Mononuclear cell (primary cell): Measurements from ENCODE around the gene AGPAT2. TPM values are rescaled to one million over a fixed set of nuclear protein-coding genes. Genes with fewer than 3 reads are reported as not detected.

Experiments used
- H3K27me3 ChIP-seq: 2 replicates; pipeline ENCODE4 v1.6.0; 2011; ENCODE audit warnings: low read length, control low read depth; ENCODE audit not compliant: insufficient read depth
- H3K4me1 ChIP-seq: 2 replicates; pipeline ENCODE4 v1.5.1; 2011; ENCODE audit warnings: mild to moderate bottlenecking, low read length, control low read depth; ENCODE audit not compliant: insufficient read depth
- H3K4me3 ChIP-seq: 2 replicates; pipeline ENCODE4 v1.5.1; 2011; ENCODE audit warnings: mild to moderate bottlenecking, low read length, moderate library complexity
- H3K9me3 ChIP-seq: 2 replicates; pipeline ENCODE4 v1.5.1; 2011; ENCODE audit warnings: low read depth, mild to moderate bottlenecking, control low read depth, low read length
- total RNA-seq: library from RNA; depleted of rRNA; stranded (reverse); fragments of >200 nt; gene quantifications from one replicate; pipeline ENCODE4 v1.2.3, GENCODE V29; 2012

The AGPAT2 gene
- total RNA-seq, 1 donor = 18.7 TPM

DNA sequence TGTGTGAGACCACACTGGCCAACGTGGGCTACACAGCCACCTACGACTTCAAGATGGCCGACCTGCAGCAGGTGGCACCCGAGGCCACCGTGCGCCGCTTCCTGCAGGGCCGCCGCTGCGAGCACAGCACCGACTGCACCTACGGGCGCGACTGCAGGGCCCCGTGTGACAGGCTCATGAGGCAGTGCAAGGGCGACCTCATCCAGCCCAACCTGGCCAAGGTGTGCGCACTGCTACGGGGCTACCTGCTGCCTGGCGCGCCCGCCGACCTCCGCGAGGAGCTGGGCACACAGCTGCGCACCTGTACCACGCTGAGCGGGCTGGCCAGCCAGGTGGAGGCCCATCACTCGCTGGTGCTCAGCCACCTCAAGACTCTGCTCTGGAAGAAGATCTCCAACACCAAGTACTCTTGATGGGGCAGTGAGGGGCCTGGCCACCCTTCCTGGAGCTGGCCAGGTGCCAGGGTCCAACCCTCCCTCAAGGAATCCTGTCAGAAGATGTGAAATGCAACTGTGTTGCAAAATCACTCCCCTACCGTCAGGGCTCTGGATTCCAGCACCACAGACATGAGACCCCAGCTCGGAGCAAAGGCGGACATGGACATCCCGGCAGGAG is 36.2 kb upstream of the AGPAT2 start:
- H3K9me3 ChIP-seq = no peaks in the 10 kb centered on the region
- no peaks in the 10 kb centered on the region for H3K27me3 ChIP-seq
- no peak overlapping the region for H3K4me3 ChIP-seq
- H3K4me1 ChIP-seq = peaks cover 37% of the 10 kb centered on the region

DNA sequence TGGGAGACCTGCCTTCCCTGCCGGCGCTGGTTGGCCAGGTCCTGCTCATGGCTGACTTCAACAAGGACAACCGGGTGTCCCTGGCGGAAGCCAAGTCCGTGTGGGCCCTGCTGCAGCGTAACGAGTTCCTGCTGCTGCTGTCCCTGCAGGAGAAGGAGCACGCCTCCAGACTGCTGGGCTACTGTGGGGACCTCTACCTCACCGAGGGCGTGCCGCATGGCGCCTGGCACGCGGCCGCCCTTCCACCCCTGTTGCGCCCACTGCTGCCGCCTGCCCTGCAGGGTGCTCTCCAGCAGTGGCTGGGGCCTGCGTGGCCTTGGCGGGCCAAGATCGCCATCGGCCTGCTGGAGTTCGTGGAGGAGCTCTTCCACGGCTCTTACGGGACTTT is 35.7 kb upstream of the AGPAT2 start:
- no peak overlapping the region for H3K4me3 ChIP-seq
- H3K4me1 ChIP-seq = peaks cover 33% of the 10 kb centered on the region
- no peaks in the 10 kb centered on the region for H3K27me3 ChIP-seq
- no peaks in the 10 kb centered on the region for H3K9me3 ChIP-seq

DNA sequence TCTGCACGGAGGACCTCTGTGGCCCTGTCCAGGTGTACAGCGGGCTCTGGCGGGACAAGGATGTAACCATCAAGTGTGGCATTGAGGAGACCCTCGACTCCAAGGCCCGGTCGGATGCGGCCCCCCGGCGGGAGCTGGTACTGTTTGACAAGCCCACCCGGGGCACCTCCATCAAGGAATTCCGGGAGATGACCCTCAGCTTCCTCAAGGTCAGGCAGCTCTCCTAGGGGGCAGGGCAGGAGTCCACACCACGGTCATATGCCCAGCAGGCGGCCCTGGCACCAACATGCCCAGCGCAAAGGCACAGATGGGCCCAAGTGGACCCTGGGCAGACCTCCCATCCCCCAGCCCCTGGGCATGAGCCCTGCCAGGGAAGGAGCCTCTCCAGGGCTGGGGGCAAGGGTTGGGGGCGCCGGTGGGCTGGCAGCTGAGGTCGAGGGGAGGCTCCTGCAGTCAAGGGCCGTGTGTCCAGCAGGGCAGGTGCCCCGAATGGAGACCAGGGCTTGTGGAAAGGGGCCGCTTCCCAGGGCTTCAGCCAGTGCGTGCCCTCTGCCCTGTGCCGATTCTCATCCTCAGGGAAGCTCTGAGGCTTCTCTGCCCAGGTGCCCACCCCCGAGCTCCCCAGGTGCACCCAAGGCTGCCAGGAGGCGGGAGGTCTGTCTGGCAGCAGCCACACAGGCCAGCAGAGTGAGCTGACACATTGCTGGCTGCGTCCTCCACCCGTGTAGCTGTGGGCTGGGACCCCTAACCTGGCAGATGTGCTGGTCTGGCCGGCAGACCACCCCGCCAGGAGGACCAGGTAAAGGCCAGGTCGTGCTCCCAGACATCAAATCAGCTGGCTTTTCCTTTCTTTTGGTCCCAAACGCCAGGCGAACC is 35.1 kb upstream of the AGPAT2 start:
- Histone ChIP-seq H3K27me3 (no peaks in the 10 kb centered on the region), H3K9me3 (no peaks in the 10 kb centered on the region), H3K4me1 (peaks cover 32% of the 10 kb centered on the region)

DNA sequence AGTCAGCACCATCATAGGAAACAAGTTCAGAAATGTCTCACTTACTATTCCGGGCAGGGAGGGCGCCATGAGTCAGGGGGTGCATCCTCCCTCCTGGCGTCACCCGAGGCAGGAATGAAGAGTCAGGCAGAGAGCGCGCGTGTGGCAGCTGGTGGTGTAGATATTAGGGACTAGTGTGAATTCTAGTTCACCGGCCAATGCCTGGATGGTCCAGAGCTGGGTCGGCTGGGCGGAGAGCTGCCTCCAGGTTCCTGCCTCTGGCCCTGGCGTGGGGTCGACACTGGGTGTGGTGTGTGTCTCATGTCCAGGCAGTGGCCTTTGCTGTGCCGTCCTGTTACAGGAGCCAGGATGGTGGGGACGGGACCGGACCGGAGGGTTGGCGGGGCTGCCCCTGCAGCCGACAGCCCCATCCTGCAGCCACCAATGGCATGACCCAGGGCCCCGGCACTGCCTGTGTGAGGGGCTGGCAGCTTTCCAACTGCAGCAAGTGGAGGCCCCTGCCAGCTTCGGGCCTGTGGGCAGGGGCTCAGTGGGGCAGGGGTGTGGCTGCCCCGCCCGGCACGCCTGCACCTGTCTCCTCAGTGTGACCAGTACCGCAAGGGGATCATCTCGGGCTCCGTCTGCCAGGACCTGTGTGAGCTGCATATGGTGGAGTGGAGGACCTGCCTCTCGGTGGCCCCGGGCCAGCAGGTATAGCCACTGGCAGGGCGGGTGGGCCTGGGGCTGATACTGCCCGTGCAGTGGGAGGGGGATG is 34.3 kb upstream of the AGPAT2 start:
- peaks cover 24% of the 10 kb centered on the region for H3K4me1 ChIP-seq
- no peaks in the 10 kb centered on the region for H3K9me3 ChIP-seq
- no peak overlapping the region for H3K4me3 ChIP-seq
- H3K27me3 ChIP-seq = no peaks in the 10 kb centered on the region

More for the DNA sequence above, 35.1 kb upstream of the AGPAT2 start:
- no peak overlapping the region for H3K4me3 ChIP-seq

DNA sequence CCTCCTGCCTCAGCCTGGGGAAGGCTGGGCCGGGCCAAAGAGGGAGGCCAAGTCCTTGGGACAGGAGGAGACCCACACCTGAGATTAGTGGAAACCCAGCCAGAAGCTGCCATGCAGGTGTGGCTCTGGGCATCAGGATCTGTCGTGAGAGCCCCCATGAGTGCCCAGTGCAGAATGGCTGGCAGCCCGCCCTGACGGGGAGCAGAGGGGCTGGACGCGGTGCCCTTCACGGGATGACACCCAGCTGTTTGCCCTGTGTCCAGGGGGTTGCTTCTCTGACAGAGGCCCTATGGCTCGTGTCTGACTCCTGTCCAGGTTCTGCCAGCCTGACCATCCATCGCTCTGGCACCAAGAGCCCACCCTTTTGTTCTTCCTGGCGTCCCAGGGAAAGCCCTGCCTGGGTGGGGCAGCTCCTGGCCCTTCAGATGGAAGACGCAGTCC is 33.7 kb upstream of the AGPAT2 start:
- no peak overlapping the region for H3K4me3 ChIP-seq
- no peaks in the 10 kb centered on the region for H3K27me3 ChIP-seq
- H3K9me3 ChIP-seq = no peaks in the 10 kb centered on the region
- H3K4me1 ChIP-seq = peaks cover 18% of the 10 kb centered on the region

DNA sequence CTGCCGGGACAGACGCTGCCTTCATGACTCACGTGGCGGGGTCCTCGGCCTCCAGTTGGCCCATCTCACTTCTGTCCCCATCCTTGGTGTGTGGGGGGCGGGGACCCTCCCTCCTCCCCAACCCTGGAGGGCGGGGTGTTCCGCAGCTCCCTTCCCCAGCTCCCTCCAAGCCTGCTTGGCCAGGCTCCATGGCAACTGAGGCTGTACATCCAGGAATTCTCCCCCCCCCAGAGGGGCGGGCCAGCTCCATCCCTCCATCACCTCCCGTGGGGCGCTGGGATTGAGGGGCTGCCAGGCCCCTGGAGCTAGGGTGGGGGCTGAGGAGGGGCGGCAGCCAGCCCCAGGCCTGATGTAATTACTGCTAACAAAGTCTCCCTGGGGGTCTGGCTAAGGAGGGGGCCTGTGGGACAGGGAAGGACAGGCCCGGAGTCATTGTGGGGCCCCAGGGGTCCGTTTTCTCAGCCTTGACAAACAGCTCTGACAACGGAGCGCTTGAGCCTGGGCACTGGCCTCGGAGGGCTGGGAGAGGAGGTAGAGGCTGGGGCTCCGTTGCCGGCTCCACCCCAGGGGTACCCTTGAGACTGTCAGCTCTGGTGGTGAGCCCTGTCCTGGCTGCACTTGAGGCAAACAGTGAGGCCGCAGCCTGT is 33.1 kb upstream of the AGPAT2 start:
- peaks cover 13% of the 10 kb centered on the region for H3K4me1 ChIP-seq
- H3K4me3 ChIP-seq = no peak overlapping the region
- no peaks in the 10 kb centered on the region for H3K27me3 ChIP-seq
- H3K9me3 ChIP-seq = no peaks in the 10 kb centered on the region

DNA sequence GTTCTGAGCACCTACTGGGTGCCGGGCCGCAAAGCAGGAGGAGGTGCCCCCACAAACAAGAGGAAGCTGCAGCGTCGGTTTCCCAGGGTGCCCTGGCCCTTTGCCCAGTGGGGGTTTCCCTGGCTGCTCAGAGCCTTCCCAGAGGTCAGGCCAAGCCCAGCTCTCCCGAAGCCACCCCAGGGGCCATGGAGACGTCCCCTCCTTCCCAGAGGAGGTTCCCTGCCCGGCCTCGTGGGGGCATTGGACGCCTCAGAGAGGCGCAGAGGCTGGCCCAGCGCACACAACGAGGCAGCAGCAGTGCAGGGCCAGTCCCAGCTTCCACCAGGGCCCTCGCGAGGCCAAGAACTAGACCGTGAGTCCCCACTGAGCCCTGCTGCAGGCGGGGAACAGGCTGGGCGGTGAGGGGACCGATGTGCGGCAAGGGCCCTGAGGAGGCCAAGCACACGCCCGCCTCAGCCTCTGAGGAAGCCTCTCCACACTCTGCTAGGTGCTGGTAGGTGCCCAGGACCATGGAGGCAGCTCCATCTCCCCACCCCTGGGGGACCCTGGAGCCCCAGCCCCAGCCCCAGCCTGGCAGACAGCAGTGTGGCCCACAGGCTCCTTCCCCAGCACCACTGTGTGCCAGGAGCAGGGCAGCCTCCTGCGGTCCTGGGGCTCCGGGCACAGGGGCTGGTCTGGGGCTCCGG is 32.1 kb upstream of the AGPAT2 start:
- no peaks in the 10 kb centered on the region for H3K27me3 ChIP-seq
- H3K9me3 ChIP-seq = no peaks in the 10 kb centered on the region
- peaks cover 8% of the 10 kb centered on the region for H3K4me1 ChIP-seq
- no peak overlapping the region for H3K4me3 ChIP-seq

DNA sequence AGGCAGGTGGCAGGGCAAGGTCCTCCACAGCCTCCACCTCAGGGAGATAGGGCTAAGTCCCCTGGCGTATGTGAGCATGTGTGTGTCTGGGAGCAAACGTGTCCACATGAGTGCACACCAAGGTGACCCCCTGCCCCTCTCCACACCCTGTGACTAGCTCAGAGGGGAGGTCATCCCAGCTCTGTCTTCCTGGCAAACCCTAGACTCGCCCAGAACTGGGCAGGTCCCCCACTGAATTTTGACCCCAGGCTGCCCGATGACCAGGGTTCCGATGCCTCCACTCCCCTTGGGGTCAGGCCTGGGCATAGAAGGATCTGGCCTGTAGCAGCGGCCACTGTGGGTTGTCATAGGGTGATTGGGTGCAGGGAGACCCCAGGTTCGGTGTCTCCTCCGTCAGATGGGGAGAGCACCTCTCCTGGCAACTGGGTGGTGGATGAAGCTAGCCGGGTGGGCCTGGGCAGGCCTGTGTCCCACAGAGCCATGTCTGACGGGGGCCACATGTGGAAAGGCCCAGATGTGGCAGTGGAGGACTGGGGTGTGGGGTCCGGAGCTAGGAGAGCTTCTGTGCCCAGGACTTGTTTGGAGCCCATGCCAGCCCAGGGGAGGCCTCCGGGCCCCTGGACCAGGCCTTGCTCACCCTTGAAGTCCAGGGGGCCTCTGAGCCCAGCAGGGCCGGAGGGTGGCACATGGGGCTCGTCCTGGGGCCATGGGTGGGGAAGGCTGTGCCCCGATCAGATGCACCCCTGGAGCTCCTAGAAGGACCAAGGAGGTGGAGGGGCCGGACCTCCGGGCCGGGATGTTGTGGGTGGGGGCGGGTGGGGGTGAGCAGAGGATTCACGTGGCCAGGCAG is 31.3 kb upstream of the AGPAT2 start:
- Histone ChIP-seq H3K4me1 (peaks cover 14% of the 10 kb centered on the region), H3K9me3 (no peaks in the 10 kb centered on the region), H3K27me3 (peaks cover 5% of the 10 kb centered on the region), H3K4me3 (no peak overlapping the region)

DNA sequence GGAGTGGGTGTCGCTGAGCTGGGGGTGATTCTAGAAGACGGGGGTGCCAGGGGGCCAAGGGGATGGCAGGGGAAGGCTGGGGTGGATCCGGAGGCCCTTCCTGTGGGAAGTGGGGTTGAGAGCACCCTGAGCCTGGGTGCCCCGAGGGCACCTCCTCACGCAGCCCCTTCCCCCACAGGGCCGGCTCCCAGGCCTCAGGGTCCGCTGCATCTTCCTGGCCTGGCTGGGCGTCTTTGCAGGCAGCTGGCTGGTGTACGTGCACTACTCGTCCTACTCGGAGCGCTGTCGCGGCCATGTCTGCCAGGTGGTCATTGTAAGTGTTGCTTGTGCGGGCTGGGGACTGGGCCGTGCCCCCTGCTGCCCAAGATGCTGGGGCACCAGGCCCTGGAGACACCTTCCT is 30.1 kb upstream of the AGPAT2 start:
- no peak overlapping the region for H3K4me3 ChIP-seq
- H3K4me1 ChIP-seq = peaks cover 14% of the 10 kb centered on the region
- peaks cover 13% of the 10 kb centered on the region for H3K27me3 ChIP-seq
- no peaks in the 10 kb centered on the region for H3K9me3 ChIP-seq

DNA sequence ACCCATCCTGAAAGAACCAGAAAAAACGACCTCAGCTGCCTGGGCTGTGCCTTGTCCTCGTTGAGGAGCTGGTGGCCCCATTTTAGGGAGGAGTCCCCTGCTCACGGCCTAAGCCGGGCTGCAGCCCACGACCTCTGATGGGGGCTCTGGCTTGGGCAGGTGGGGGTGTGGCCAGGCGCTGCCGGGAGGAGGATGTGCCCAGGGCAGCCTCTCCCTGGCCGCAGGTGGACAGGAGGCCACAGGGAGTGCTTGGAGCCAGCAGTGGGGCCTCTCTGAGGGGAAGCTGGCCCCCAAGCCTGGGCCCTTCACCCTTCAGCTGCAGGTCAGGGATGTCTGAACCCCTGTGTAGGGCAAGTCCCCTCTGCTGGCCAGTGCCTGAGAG is 27.6 kb upstream of the AGPAT2 start:
- peaks cover 20% of the 10 kb centered on the region for H3K4me1 ChIP-seq
- H3K9me3 ChIP-seq = no peaks in the 10 kb centered on the region
- H3K4me3 ChIP-seq = no peak overlapping the region
- peaks cover 26% of the 10 kb centered on the region for H3K27me3 ChIP-seq

DNA sequence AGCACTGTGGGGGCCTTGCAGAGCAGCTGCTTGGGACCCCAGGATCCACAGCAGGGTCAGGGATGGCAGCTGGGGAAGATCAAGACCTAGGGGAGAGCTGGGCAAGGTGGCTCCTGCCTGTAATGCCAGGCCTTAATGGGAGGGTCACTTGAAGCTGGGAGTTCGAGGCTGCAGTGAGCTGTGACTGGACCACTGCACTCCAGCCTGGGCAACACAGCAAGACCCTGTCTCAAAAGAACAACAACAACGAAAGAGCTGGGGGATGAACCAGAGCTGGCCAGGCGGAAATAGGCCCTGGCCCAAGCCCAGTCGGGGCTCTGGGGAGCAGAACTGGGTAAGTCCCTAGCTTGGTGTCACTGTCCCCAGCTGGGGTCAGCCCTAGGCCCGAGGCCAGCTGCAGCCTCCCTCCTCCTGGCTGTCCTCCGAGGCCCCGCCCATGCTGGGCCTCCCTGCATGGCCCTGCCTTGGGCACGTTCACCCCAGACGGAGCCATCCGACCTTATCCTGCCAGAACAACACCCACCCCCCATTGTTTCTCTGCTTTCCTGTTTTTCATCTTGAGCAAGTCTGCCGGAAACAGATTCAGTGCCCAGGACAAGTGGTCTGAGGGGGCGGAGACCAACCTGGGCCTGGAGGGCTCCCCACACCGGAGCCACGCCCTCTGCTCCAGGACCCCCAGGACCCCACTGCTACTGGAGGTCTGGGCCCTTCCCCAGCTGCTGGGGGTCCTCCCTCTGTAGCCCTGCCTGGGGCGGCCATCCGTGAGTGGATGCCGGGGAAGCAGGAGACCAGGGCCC is 27.0 kb upstream of the AGPAT2 start:
- peaks cover 26% of the 10 kb centered on the region for H3K27me3 ChIP-seq

DNA sequence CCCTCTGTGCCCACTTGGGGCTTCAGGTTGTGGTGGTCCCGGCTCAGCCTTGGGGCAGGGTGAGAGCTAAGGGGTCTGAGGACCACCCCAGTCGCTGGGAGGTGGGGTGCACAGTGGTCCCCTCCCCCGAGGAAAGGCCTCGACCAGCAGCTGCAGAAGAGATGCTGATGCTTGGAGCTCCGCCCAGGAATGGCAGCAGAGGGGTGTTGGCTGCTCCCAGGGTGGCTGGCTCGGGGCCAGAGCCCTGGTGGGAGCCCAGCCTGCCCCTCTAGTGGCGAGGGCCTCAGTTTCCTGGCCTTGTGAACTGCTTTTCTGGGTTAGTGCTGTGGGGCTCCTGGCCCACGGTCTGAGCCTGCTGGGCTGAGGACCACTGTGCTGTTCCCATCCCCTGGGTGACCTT is 26.3 kb upstream of the AGPAT2 start:
- peaks cover 16% of the 10 kb centered on the region for H3K4me1 ChIP-seq
- H3K27me3 ChIP-seq = peaks cover 26% of the 10 kb centered on the region
- no peaks in the 10 kb centered on the region for H3K9me3 ChIP-seq
- H3K4me3 ChIP-seq = no peak overlapping the region

More for the DNA sequence above, 27.0 kb upstream of the AGPAT2 start:
- no peak overlapping the region for H3K4me3 ChIP-seq
- no peaks in the 10 kb centered on the region for H3K9me3 ChIP-seq
- H3K4me1 ChIP-seq = peaks cover 18% of the 10 kb centered on the region
